GM18502 (cell line): Measurements from ENCODE around the gene R3HDM1.
"Not testable (repeated sequence)": the region's sequence is repeated elsewhere in the genome, so short reads cannot be mapped to it uniquely, and the experiment has no call there.

Experiments used
- ATAC-seq: cut with Tn5 transposase; IDR thresholded peaks from one replicate; pipeline ENCODE4 v1.9.1; 2021; ENCODE audit warnings: mild to moderate bottlenecking; ENCODE audit not compliant: unreplicated experiment, poor library complexity

Gene R3HDM1

DNA sequence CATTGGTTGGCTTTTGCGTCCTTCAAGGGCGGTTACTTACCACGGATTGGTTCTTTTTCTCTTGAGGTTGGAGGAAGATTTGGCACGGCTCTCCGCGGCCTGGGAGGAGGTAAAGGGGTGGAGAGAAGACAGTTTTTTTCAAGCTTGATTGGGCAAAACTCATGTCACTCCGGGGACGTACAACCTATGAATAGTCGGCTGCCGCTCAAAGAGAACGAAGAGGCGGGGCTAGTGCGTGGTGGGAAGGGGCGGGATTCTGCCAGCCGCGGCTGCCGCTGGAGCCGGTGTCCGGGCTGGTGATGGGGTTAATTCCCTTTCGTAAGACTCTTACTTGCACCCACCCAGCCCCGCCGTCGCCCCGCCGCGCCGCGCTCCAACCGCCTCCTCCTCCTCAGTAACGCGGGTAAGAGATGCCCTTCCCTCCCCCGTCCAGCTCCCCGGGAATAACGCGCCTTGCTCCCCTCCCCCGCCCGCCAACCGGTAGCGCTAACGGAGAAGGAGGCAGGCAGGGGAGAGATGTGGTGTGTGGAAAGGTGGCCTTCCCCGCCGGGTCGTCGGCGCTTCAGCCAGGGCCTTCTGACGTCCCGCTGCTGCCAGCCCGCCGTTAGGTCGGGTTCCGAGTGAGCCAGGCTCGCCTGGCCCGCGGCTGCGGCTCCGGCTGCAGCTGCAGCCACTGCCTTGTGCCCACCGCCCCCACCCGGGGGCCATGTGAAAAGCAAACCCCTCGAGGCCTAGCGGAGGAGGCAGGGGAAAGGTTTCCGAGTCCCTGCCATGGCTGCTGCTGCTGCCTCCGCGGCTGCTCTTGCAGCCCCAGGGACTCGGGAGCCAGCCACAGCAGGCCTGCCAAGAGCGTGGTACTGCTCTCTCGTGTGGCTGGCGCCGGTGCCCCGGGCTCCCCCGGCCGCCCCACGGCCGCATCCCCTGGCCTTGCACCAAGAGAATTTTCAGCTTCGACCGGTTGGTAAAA is at the start of gene R3HDM1:
Gene R3HDM1 (plus strand): TSS at position 254 of the 967 bp plus-strand sequence. CDS start 73,362 bp downstream, outside the sequence.
- ATAC-seq, result peak; percentile 78

GRCh38 chr2:135485441-135485840 is 45.8 kb upstream of the R3HDM1 start:
- no peak for ATAC-seq

- ATAC-seq, result no peak
Measured at GRCh38 chr2:135490376-135490775, 40.9 kb upstream of the R3HDM1 start.

GRCh38 chr2:135494503-135494902 is 36.8 kb upstream of the R3HDM1 start:
- no peak for ATAC-seq

DNA sequence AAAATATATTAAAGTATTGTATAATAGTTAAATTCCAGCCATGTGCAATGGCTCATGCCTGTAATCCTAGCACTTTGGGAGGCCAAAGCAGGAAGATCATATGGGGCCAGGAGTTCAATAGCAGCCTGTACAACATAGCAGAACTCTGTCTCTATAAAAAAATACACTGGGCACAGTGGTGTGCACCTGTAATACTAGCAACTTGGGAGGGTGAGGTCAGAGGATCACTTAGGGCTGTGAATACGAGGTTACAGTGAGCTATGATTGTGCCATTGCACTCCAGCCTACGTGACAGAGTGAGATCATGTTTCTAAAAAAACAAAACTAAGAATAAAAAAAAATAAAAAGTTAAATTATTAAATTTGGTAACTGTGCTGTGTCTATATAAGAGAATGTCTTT is 36.4 kb upstream of the R3HDM1 start:
- ATAC-seq, result no peak

GRCh38 chr2:135498588-135498987 is 32.7 kb upstream of the R3HDM1 start:
- ATAC-seq, result not testable (repeated sequence)

DNA sequence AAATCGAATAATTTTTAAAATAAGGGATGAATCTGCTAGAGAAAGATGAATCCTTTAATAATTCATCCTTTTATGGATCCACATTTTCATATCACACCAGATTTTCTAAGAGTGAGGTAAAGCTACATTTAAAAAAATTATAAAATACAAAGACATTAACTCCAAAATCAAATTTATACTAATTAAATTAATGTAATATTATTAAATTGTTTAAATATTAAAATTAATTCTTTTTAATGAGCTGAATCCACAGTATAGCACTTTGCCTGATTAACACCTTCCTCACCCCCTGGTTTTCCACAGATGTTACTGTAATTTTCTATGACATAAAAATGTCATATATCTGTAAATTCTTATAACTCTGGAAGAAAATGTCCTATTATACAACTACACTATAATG is 26.5 kb upstream of the R3HDM1 start:
- ATAC-seq, result no peak

GRCh38 chr2:135510577-135510976 is 20.7 kb upstream of the R3HDM1 start:
- no peak for ATAC-seq

- no peak for ATAC-seq
Measured at GRCh38 chr2:135512099-135512498, 19.2 kb upstream of the R3HDM1 start.

GRCh38 chr2:135525786-135526185 is 5.5 kb upstream of the R3HDM1 start:
- peak; percentile 24 for ATAC-seq

DNA sequence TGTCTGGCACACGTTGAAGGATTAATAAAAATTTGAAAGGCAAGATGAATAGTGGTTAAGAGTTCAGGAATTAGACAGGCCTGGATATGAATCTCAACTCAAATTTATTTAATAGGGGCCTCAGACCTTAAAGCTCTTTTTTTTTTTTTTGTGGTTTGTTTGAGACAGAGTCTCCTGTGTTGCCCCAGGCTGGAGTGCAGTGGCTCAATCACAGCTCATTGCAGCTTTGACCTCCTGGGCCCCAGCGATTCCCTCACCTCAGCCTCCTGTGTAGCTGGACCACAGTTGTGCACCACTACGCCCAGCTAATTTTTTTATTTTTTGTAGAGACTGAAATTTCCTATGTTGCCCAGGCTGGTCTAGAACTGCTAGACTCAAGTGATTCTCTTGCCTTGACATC is 3.3 kb upstream of the R3HDM1 start:
- ATAC-seq, result no peak

DNA sequence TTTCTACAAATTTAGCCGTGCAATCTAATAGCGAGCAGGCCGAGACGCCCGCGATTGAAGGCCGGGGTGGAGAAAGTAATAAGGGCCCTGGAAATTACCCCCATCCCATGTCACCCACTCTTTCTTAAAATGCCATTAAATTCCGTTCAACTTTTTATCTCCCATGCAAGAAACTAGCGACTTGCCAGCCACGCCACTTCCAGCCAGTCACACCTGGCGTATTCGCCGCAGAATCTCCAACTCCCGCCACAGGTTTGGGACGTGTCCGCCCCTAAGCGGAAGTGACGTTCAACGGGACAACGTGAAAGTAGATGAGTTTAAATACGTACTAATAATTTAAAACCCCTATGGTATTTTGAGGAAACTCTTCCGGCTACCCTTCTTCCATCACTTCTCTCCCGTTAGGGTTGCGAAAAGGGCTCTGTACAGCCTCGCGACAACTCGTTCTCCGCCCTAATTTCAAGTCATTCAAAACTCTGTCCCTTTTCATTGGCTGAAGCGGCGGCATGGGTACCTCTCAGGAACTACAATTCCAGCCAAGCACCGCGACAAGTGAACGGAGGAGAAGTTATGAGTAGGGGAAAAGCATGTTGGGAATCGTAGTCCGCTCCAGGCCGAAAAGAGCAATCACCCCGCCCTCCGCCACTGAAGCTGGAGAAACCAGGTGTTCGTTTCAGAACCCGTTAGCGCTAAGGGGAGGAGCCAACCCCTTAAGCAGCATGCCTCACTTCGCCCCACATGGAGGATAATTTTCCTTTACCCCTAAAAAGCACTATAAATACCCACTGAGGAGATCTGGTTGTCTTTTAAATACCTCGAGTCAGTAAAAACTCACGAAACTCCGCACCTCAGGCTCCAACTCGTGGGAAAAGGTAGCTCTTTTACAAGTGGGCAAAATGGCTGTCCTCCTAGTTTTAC is 712 bp upstream of the R3HDM1 start, which contains the start of gene ZRANB3:
Gene ZRANB3 (minus strand): TSS at position 906 of the 918 bp plus-strand sequence.
- ATAC-seq, result peak; percentile 71

DNA sequence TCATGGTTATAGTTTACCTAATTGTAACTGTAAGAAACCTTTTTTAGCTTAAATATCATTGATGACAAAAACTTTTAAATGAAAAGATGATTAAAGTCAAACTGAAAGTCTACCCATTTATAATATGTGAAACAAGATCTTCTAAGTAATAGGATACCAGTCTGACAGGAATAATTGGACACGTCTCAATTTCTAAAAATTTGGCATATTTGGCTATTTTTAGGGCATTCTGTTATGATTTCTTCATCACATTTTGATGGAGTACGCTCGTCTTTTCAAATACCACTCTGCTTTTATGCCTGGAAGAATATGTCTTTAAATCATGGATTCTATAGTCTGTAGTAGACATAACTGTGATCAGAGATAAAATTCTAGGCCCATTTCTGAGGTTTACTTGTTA is 1.3 kb downstream of the R3HDM1 start:
- no peak for ATAC-seq

DNA sequence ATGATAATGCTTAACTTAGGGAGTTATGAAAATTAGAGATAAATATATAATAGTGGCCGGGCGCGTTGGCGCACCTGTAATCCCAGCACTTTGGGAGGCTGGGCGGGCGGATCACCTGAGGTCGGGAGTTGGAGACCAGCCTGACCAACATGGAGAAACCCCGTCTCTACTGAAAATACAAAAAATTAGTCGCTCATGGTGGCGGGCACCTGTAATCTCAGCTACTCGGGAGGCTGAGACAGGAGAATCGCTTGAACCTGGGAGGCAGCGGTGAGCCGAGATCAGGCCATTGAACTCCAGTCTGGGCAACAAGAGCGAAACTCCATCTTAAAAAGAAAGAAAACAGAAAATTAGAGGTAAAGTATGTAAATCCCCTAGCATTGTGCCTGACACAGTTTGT is 2.3 kb downstream of the R3HDM1 start:
- ATAC-seq, result not testable (repeated sequence)

DNA sequence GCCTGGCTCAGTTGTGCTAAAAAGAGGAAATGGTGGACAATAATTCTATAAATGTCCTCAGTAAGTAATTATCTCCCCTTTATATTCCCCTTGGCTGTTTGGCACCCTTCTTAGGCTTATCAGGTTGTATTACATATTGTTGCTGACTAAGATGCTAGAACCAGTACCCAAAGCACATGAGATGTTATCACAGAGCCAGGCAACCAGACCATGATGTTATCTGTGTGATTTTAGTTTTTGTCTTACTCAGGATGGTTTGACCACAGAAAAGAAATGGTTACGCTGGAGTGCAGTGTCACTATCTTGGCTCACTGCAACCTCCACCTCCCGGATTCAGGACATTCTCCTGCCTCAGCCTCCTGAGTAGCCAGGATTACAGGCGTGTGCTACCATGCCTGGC is 15.2 kb downstream of the R3HDM1 start:
- ATAC-seq, result no peak

DNA sequence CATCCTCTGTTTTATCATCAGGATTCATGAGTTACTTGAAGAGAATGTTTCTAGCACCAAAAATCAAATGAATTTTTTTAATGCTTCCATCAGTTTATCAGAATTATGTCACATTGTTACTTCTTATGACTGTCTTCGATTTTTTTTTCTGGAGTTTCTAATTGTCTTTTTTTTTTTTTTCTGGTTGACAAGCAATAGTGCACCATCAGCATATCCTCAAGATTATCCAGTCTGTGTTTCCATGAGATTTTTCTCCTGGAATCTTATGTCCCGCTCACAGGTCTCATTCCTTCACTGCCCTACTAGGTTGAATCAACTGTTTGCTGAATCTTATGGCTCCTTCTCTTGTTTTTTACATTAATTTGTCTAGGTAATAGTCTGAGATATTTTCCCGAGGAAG is 16.0 kb downstream of the R3HDM1 start:
- no peak for ATAC-seq

- no peak for ATAC-seq
Measured at GRCh38 chr2:135551356-135551755, 20.1 kb downstream of the R3HDM1 start.

DNA sequence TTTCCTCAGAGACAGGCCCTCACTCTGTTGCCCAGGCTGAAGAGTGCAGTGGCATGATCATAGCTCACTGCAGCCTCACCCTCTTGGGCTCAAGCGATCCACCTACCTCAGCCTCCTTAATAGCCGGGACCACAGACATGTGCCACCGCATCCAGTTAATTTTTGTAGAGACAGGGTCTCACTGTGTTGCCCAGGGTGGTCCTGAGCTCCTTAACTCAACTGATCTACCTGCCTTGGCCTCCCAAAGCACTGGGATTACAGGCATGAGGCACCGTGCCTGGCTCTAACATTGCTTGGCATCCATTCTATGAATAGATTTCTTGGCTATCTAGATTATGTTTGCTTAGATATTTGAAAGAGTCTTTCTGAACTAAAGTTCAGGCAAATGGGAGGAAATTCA is 21.6 kb downstream of the R3HDM1 start:
- ATAC-seq, result no peak

DNA sequence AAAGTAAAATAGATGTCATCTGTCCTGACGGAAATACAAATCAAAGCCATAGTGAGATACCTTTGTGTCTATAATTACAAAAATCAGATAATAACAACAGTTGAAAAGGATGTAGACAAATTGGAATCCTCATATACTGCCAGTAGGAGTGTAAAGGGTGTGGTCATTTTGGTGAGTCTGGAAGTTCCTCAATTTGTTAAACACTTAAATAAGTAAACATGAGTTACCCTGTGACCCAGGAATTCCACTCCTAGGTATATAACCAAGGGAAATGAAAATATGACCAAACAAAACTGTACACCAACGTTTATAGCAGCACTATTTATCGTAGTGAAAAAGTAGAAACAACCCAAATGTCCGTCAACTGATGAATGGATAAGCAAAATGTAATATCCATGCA is 24.0 kb downstream of the R3HDM1 start:
- no peak for ATAC-seq

GRCh38 chr2:135557530-135557929 is 26.2 kb downstream of the R3HDM1 start:
- ATAC-seq, result no peak

GRCh38 chr2:135561925-135562324 is 30.6 kb downstream of the R3HDM1 start:
- no peak for ATAC-seq
